ENCODE results near the gene ZNF33A.
A peak's percentile ranks its signal among the peaks of the same experiment; 100 is the strongest.
"Not testable (repeated sequence)": the region's sequence is repeated elsewhere in the genome, so short reads cannot be mapped to it uniquely, and the experiment has no call there.

The ZNF33A gene

GRCh38 chr10:38010119-38010903, at the start of gene ZNF33A:
ZNF33A (plus strand) TSS chr10:38010675; CDS start chr10:38012342, 1,667 bp downstream.
- DNase-seq: peak; percentile 84

- no peak for DNase-seq
Measured at GRCh38 chr10:37965006-37965405, 45.5 kb upstream of the ZNF33A start.

- DNase-seq: no peak
Measured at GRCh38 chr10:37972396-37972795, 38.1 kb upstream of the ZNF33A start.

- DNase-seq: peak; percentile 39
Measured at GRCh38 chr10:37975401-37975991, 35.0 kb upstream of the ZNF33A start.

GRCh38 chr10:37976091-37976879, 34.2 kb upstream of the ZNF33A start, which contains the start of gene ZNF25:
ZNF25 (minus strand) TSS chr10:37976647; CDS start chr10:37971722, 4,925 bp downstream.
- DNase-seq: peak; percentile 98

- no peak for DNase-seq
Measured at GRCh38 chr10:37976880-37977203, 33.6 kb upstream of the ZNF33A start.

GRCh38 chr10:37991655-37992054, 18.8 kb upstream of the ZNF33A start:
- no peak for DNase-seq

GRCh38 chr10:37992083-37992482, 18.4 kb upstream of the ZNF33A start:
- DNase-seq: no peak

GRCh38 chr10:37998920-37999319, 11.6 kb upstream of the ZNF33A start:
- DNase-seq: not testable (repeated sequence)

- not testable (repeated sequence) for DNase-seq
Measured at GRCh38 chr10:38000474-38000873, 10.0 kb upstream of the ZNF33A start.

- DNase-seq: no peak
Measured at GRCh38 chr10:38003026-38003425, 7.4 kb upstream of the ZNF33A start.

- DNase-seq: no peak
Measured at GRCh38 chr10:38003588-38003987, 6.9 kb upstream of the ZNF33A start.

- no peak for DNase-seq
Measured at GRCh38 chr10:38007551-38007950, 2.9 kb upstream of the ZNF33A start.

GRCh38 chr10:38007991-38008390, 2.5 kb upstream of the ZNF33A start:
- DNase-seq: no peak

- DNase-seq: no peak
Measured at GRCh38 chr10:38016354-38016753, 5.9 kb downstream of the ZNF33A start.

- DNase-seq: not testable (repeated sequence)
Measured at GRCh38 chr10:38019124-38019523, 8.6 kb downstream of the ZNF33A start.

GRCh38 chr10:38025283-38025682, 14.8 kb downstream of the ZNF33A start:
- DNase-seq: no peak

GRCh38 chr10:38027986-38028385, 17.5 kb downstream of the ZNF33A start:
- DNase-seq: peak; percentile 45

GRCh38 chr10:38032886-38033285, 22.4 kb downstream of the ZNF33A start:
- no peak for DNase-seq

- DNase-seq: no peak
Measured at GRCh38 chr10:38038107-38038931, 27.8 kb downstream of the ZNF33A start.

- no peak for DNase-seq
Measured at GRCh38 chr10:38038932-38039245, 28.4 kb downstream of the ZNF33A start.

- no peak for DNase-seq
Measured at GRCh38 chr10:38043516-38043915, 33.0 kb downstream of the ZNF33A start.

- DNase-seq: no peak
Measured at GRCh38 chr10:38045129-38045528, 34.7 kb downstream of the ZNF33A start.
